BLaER1 treated with 17β-estradiol and CSF1 and Interleukin-3, amounts not matched to agents 10 nM and 100 nM (cell line): Measurements from ENCODE around the gene SRRT.
"Not testable (repeated sequence)": the region's sequence is repeated elsewhere in the genome, so short reads cannot be mapped to it uniquely, and the experiment has no call there.

Source experiments
- H3K27ac ChIP-seq, 11 experiments: shearing (Covaris generic); formaldehyde crosslinking; 2 replicates each; pipeline ENCODE4 v1.8.1; 2022
- H3K27me3 ChIP-seq, 11 experiments: shearing (Covaris generic); formaldehyde crosslinking; 2 replicates each; pipeline ENCODE4 v1.8.1; 2022
- H3K36me3 ChIP-seq, 11 experiments: shearing (Covaris generic); formaldehyde crosslinking; 2 replicates each; pipeline ENCODE4 v1.8.1; 2022
- H3K4me1 ChIP-seq, 10 experiments: shearing (Covaris generic); formaldehyde crosslinking; 2 replicates each; pipeline ENCODE4 v1.8.1; 2022
- H3K4me2 ChIP-seq, 11 experiments: shearing (Covaris generic); formaldehyde crosslinking; 2 replicates each; pipeline ENCODE4 v1.8.1; 2022
- H3K4me3 ChIP-seq, 10 experiments: shearing (Covaris generic); formaldehyde crosslinking; 2 replicates each; pipeline ENCODE4 v1.8.1; 2022
- H3K9ac ChIP-seq, 11 experiments: shearing (Covaris generic); formaldehyde crosslinking; 2 replicates each; pipeline ENCODE4 v1.8.1; 2022
- H3K9me3 ChIP-seq, 11 experiments: shearing (Covaris generic); formaldehyde crosslinking; replicated peaks in 1 of 11; 2 replicates each; pipeline ENCODE4 v1.8.1; 2022
- H4K20me1 ChIP-seq, 11 experiments: shearing (Covaris generic); formaldehyde crosslinking; 2 replicates each; pipeline ENCODE4 v1.8.1; 2022
- Cebpa-rat ChIP-seq, 11 experiments: shearing (Covaris generic); IDR thresholded peaks; 2 replicates each; pipeline ENCODE4 v1.8.1; 2022

The SRRT gene

GRCh38 chr7:100914879-100915447, 40.1 kb downstream of the SRRT start:
- Histone ChIP-seq H3K36me3 (no peaks in the 10 kb centered on the region), H4K20me1 (no peaks in the 10 kb centered on the region), H3K9me3 (no peaks in the 10 kb centered on the region), H3K4me1 (peaks cover 0 to 27% (median 8%) of the 10 kb centered on the region in 10 experiments; a peak in 12 of 20 replicates), H3K27ac (peak overlapping the region in 1 of 11 experiments; percentile 44; a peak in 2 of 22 replicates), H3K4me3 (no peak overlapping the region), H3K9ac (no peak overlapping the region), H3K27me3 (no peaks in the 10 kb centered on the region), H3K4me2 (peak overlapping the region in 4 of 11 experiments; percentile 4 to 56 (median 25); a peak in 6 of 22 replicates)
- no peak for TF ChIP-seq Cebpa-rat (IDR thresholded peaks at IDR 0.05)

DNA sequence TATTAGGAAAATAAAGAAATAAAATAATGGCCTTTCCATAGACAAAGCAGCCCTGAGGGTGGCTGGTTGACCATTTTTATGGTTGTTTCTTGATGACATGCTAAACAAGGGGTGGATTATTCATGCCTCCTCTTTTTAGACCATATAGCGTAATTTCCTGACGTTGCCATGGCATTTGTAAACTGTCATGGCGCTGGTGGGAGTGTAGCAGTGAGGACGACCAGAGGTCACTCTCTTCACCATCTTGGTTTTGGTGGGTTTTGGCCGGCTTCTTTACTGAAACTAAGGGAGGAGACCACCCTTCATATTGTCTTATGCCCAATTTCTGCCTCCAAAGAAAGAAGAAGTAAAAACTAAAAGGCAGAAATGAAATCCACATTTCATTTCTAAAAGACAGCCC, 44.4 kb downstream of the SRRT start:
- H3K9ac ChIP-seq = not testable (repeated sequence)

DNA sequence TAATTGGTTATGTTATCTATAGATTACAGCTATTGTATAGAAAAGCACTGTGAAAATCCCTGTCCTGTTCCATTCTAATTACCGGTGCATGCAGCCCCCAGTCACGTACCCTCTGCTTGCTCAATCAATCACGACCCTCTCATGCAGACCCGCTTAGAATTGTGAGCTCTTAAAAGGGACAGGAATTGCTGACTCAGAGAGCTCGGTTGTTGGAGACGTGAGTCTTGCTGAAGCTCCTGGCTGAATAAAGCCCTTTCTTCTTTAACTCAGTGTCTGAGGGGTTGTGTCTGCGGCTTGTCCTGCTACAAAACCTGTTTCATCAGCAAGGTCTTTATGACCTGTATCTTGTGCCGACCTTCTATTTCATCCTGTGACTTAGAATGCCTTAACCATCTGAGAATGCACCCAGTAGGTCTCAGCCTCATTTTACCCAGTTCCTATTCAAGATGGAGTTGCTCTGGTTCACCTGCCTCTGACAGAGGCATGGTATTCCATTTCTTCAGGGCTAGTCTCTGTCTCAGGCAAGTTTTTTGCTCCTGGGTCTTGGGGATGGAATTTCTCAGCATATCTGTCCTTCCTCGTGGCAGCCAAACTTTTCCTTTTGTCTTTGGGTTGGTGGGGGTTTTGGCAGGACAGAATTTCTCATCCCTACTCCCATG, 45.0 kb downstream of the SRRT start:
- H3K4me2 ChIP-seq, H3K4me3 ChIP-seq, H3K9ac ChIP-seq, H3K4me1 ChIP-seq, H4K20me1 ChIP-seq, H3K27me3 ChIP-seq, H3K27ac ChIP-seq, H3K36me3 ChIP-seq, H3K9me3 ChIP-seq: not testable (repeated sequence)

More for the DNA sequence above, 44.4 kb downstream of the SRRT start:
- H3K36me3 ChIP-seq, H3K4me3 ChIP-seq, H3K4me2 ChIP-seq, H3K27me3 ChIP-seq, H3K9me3 ChIP-seq, H4K20me1 ChIP-seq, H3K27ac ChIP-seq, H3K4me1 ChIP-seq: not testable (repeated sequence)

DNA sequence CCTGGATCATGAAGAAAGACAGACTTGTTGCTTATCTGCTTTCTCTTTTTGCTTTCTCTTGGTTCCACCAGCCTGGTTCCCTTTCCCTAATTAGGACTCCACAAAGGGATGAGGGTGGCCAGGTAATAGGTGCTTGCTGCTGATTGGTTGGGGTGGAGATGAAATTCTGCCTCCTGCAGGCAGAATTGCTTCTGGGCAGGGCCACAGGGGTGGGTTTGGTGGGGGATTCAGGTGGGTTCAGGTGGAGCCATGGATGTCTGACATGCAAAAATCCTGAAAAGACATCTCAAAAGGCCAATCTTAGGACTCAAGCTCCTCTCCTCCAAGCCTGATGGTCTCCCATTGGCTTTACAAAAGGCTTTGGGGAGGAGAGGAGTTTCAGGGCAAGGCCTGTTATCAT, 46.1 kb downstream of the SRRT start:
- H3K9ac ChIP-seq = no peak overlapping the region
- no peak overlapping the region for H3K4me2 ChIP-seq
- no peak for TF ChIP-seq Cebpa-rat (IDR thresholded peaks at IDR 0.05)
- no peaks in the 10 kb centered on the region for H3K9me3 ChIP-seq
- no peaks in the 10 kb centered on the region for H3K4me1 ChIP-seq
- H4K20me1 ChIP-seq = no peaks in the 10 kb centered on the region
- no peak overlapping the region for H3K4me3 ChIP-seq
- H3K27me3 ChIP-seq = no peaks in the 10 kb centered on the region
- no peaks in the 10 kb centered on the region for H3K36me3 ChIP-seq
- no peak overlapping the region for H3K27ac ChIP-seq

DNA sequence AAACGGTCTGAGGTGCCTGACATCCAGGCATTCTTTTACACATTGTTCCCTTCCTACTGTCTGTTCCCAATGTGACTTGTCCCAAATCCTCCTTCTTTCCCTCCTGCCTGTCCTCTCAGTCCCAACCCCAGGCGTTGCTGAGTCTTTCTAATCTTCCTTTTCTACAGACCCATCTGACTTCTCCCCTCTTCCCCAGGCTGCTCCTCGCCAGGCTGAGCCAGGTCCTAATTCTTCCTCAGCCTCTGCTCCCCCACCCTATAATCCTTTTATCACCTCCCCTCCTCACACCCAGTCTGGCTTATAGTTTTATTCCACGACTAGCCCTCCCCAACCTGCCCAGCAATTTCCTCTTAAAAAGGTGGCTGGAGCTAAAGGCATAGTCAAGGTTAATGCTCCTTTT, 48.7 kb downstream of the SRRT start:
- H3K9me3 ChIP-seq, H3K27ac ChIP-seq, H4K20me1 ChIP-seq, H3K4me3 ChIP-seq, H3K36me3 ChIP-seq, H3K9ac ChIP-seq, H3K4me2 ChIP-seq, H3K4me1 ChIP-seq, H3K27me3 ChIP-seq: not testable (repeated sequence)

DNA sequence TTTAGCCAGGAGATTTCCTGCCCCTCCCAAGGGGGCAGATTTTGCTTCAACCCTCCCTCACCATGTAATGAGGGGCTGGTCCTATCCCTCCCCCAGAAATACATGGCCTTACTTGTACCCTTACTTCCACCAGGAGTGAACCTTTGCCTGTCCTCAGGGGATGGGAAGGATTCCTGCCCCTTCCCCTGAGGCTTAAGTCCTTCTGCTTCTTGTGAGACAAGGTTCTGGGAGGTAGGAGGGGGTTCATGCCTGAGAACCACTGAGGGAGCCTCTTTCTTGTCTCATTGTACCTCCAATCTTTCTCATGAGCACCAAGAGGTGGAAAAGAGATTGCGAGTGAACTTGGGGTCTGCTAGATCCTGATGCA, 54.9 kb downstream of the SRRT start:
- Histone ChIP-seq H3K4me3 (no peak overlapping the region), H3K27ac (no peak overlapping the region), H3K9ac (no peak overlapping the region), H3K27me3 (no peaks in the 10 kb centered on the region), H3K4me2 (no peak overlapping the region), H3K9me3 (peaks cover 7 to 18% (median 14%) of the 10 kb centered on the region in 11 experiments; a peak in 19 of 22 replicates), H3K4me1 (peaks cover 0 to 6% (median 0%) of the 10 kb centered on the region in 10 experiments; a peak in 1 of 20 replicates), H3K36me3 (no peaks in the 10 kb centered on the region), H4K20me1 (no peaks in the 10 kb centered on the region)
- no peak for TF ChIP-seq Cebpa-rat (IDR thresholded peaks at IDR 0.05)

DNA sequence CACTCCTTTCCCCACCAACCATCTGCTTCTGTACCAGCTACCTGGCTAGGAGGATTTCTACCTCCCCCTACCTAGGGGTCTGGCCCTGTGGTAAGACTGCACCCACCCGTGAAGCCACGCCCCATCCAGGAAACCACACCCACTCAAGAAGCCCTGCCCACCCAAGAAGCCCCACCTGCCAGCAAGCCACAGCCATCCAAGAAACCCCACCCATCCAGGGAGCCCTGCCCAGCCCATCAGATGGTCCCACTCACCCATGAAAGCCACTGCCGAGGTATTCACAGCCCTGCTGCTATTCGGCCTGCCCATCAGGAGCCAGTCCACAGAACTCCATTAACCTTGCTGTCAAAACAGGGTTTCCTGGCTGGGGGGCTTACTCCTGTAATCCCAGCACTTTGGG, 58.8 kb downstream of the SRRT start:
- TF ChIP-seq Cebpa-rat (IDR thresholded peaks at IDR 0.05) = no peak

GRCh38 chr7:100935381-100935780, 60.5 kb downstream of the SRRT start:
- not testable (repeated sequence) for H3K27me3 ChIP-seq, H3K4me1 ChIP-seq, H3K9ac ChIP-seq, H4K20me1 ChIP-seq, H3K4me2 ChIP-seq, H3K27ac ChIP-seq, H3K36me3 ChIP-seq, H3K4me3 ChIP-seq
- peaks cover 13 to 35% (median 26%) of the 10 kb centered on the region in 11 experiments for H3K9me3 ChIP-seq
- peak in 4 of 11 experiments; percentile 13 to 57 (median 29); a peak in 4 of 22 replicates for TF ChIP-seq Cebpa-rat (IDR thresholded peaks at IDR 0.05)

More for the DNA sequence above, 58.8 kb downstream of the SRRT start:
- Histone ChIP-seq H3K4me1 (peaks cover 0 to 6% (median 0%) of the 10 kb centered on the region in 10 experiments; a peak in 1 of 20 replicates), H4K20me1 (no peaks in the 10 kb centered on the region), H3K27me3 (no peaks in the 10 kb centered on the region), H3K4me2 (0 out of 22 replicates have a peak overlapping the region, but pooled peaks of 2 of the 11 experiments have one; percentile 1 to 5), H3K9ac (no peak overlapping the region), H3K9me3 (peaks cover 8 to 23% (median 15%) of the 10 kb centered on the region in 11 experiments; a peak in 19 of 22 replicates), H3K36me3 (no peaks in the 10 kb centered on the region), H3K27ac (no peak overlapping the region), H3K4me3 (no peak overlapping the region)

- H3K27ac ChIP-seq, H3K4me1 ChIP-seq, H4K20me1 ChIP-seq, H3K27me3 ChIP-seq, H3K4me3 ChIP-seq, H3K9ac ChIP-seq, H3K4me2 ChIP-seq, H3K36me3 ChIP-seq: not testable (repeated sequence)
- H3K9me3 ChIP-seq = peaks cover 13 to 40% (median 26%) of the 10 kb centered on the region in 11 experiments
Observed at GRCh38 chr7:100936167-100936566, 61.3 kb downstream of the SRRT start.
